Spleen (tissue), 7 donors: ENCODE results near the gene FZD4.

ENCODE experiments used
- POLR2A ChIP-seq, 3 donors: fragments of 450-650 bp; IDR thresholded peaks; one replicate each; pipeline ENCODE4 v1.5.1; 2017; ENCODE audit warnings: antibody characterized with exemption in 3 of 3, mild to moderate bottlenecking in 1 of 3
- POLR2AphosphoS5 ChIP-seq, 3 donors: sonication (generic); formaldehyde crosslinking; IDR thresholded peaks; one replicate each; pipeline ENCODE4 v1.5.1; 2017; ENCODE audit warnings: antibody characterized with exemption in 3 of 3
- TF ChIP-seq, protein P1 (sequence below), 11 experiments: fragments of 200-600 bp in 7 of 11; fragments of 450-650 bp in 4 of 11; sonication (generic) in 4 of 11; IDR thresholded peaks in 8 of 11; conservative IDR thresholded peaks in 3 of 11; 1 replicate in 7 of 11; 2 replicates in 4 of 11; pipeline versions ENCODE4 v1.4.0 to v1.8.0; 2016 to 2021; ENCODE audit warnings: antibody characterized with exemption in 11 of 11, inconsistent platforms in 4 of 11, mild to moderate bottlenecking in 1 of 11
- donor health status: DM: no; HTN: no; CAD: no; lungs with moderate emphysema.
- donor health status: DM: no; HTN: no; CAD: no.
- donor health status: DM: no; HTN: no; CAD: no.

GRCh38 chr11:86955111-86955360 lies 159 bp downstream of the FZD4 start:
- no peak for TF ChIP-seq POLR2A (IDR thresholded peaks at IDR 0.05)
- TF ChIP-seq, protein P1, sequence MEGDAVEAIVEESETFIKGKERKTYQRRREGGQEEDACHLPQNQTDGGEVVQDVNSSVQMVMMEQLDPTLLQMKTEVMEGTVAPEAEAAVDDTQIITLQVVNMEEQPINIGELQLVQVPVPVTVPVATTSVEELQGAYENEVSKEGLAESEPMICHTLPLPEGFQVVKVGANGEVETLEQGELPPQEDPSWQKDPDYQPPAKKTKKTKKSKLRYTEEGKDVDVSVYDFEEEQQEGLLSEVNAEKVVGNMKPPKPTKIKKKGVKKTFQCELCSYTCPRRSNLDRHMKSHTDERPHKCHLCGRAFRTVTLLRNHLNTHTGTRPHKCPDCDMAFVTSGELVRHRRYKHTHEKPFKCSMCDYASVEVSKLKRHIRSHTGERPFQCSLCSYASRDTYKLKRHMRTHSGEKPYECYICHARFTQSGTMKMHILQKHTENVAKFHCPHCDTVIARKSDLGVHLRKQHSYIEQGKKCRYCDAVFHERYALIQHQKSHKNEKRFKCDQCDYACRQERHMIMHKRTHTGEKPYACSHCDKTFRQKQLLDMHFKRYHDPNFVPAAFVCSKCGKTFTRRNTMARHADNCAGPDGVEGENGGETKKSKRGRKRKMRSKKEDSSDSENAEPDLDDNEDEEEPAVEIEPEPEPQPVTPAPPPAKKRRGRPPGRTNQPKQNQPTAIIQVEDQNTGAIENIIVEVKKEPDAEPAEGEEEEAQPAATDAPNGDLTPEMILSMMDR (IDR thresholded peaks at IDR 0.05 in 8 of 11, conservative IDR thresholded peaks at IDR 0.05 in 3 of 11): no peak
- TF ChIP-seq POLR2AphosphoS5 (IDR thresholded peaks at IDR 0.05): peak in 1 of 3 donors; percentile 85
